ENCODE results near the gene UCHL5. TPM values are rescaled to one million over a fixed set of nuclear protein-coding genes. Genes with fewer than 3 reads are reported as not detected.

The UCHL5 gene
- total RNA-seq, 1 donor from 2014 or later: 24.9 TPM

DNA sequence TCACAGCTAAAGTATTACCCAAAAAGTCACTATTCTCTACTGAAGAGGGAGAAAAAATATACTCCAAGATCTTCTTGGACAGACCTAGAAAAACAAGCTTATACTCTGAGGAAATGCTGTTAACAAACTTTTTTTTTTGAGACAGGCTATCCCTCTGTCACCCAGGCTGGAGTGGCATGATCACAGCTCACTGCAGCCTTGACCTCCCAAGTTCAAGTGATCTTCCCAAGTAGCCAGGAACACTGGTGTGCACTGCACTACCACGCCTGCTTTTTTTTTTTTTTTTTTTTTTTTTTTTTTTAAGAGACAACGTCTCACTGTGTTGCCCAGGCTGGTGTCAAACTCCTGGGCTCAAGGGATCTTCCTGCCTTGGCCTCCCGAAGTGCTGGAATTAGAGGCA, 28.7 kb upstream of the UCHL5 start:
- Mint-ChIP-seq H3K27me3 (ENCODE audit: unreplicated experiment) (no peaks in the 10 kb centered on the region), H3K36me3 (ENCODE audit: low read depth, unreplicated experiment) (peaks cover 14% of the 10 kb centered on the region), H3K9me3 (ENCODE audit: unreplicated experiment) (no peaks in the 10 kb centered on the region), H3K27ac (ENCODE audit: unreplicated experiment) (no peak overlapping the region), H3K4me3 (ENCODE audit: unreplicated experiment) (no peak overlapping the region), H3K4me1 (ENCODE audit: unreplicated experiment) (no peaks in the 10 kb centered on the region)
- TF ChIP-seq, protein P1, sequence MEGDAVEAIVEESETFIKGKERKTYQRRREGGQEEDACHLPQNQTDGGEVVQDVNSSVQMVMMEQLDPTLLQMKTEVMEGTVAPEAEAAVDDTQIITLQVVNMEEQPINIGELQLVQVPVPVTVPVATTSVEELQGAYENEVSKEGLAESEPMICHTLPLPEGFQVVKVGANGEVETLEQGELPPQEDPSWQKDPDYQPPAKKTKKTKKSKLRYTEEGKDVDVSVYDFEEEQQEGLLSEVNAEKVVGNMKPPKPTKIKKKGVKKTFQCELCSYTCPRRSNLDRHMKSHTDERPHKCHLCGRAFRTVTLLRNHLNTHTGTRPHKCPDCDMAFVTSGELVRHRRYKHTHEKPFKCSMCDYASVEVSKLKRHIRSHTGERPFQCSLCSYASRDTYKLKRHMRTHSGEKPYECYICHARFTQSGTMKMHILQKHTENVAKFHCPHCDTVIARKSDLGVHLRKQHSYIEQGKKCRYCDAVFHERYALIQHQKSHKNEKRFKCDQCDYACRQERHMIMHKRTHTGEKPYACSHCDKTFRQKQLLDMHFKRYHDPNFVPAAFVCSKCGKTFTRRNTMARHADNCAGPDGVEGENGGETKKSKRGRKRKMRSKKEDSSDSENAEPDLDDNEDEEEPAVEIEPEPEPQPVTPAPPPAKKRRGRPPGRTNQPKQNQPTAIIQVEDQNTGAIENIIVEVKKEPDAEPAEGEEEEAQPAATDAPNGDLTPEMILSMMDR (IDR thresholded peaks at IDR 0.05; ENCODE audit: unreplicated experiment): no peak
- DNase-seq (ENCODE audit: low spot score): no peak

GRCh38 chr1:193086342-193086741, 27.2 kb upstream of the UCHL5 start:
- DNase-seq (ENCODE audit: low spot score): no peak
- Mint-ChIP-seq H3K4me3 (ENCODE audit: unreplicated experiment) (no peak overlapping the region), H3K27me3 (ENCODE audit: unreplicated experiment) (no peaks in the 10 kb centered on the region), H3K9me3 (ENCODE audit: unreplicated experiment) (no peaks in the 10 kb centered on the region), H3K27ac (ENCODE audit: unreplicated experiment) (no peak overlapping the region), H3K4me1 (ENCODE audit: unreplicated experiment) (no peaks in the 10 kb centered on the region), H3K36me3 (ENCODE audit: low read depth, unreplicated experiment) (peaks cover 23% of the 10 kb centered on the region)
- TF ChIP-seq, protein P1 (IDR thresholded peaks at IDR 0.05; ENCODE audit: unreplicated experiment): no peak

DNA sequence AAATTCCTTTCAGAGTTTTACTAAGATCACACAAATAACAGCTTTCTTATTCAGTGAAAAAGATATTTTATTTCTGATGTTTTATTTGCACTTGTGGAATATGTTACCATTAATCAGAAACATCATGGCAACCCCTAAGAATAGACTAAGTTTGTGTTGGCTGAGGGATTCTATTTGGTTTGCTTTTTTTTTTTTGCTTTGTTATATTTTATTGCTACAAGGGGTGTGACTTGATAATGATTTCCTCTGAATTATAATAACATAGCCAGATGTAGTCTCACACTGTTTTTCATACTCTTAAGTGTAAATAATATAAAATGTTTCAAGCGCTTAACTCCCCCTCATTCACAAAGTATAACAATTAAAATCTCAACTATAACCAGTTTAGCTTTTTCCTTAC, 26.1 kb upstream of the UCHL5 start:
- DNase-seq (ENCODE audit: low spot score): no peak
- Mint-ChIP-seq H3K4me1 (ENCODE audit: unreplicated experiment) (no peaks in the 10 kb centered on the region), H3K27ac (ENCODE audit: unreplicated experiment) (no peak overlapping the region), H3K36me3 (ENCODE audit: low read depth, unreplicated experiment) (peaks cover 24% of the 10 kb centered on the region), H3K4me3 (ENCODE audit: unreplicated experiment) (no peak overlapping the region), H3K27me3 (ENCODE audit: unreplicated experiment) (no peaks in the 10 kb centered on the region), H3K9me3 (ENCODE audit: unreplicated experiment) (no peaks in the 10 kb centered on the region)
- TF ChIP-seq, protein P1 (IDR thresholded peaks at IDR 0.05; ENCODE audit: unreplicated experiment): no peak

GRCh38 chr1:193083365-193084088, 24.4 kb upstream of the UCHL5 start:
- Mint-ChIP-seq H3K9me3 (ENCODE audit: unreplicated experiment) (no peaks in the 10 kb centered on the region), H3K36me3 (ENCODE audit: low read depth, unreplicated experiment) (peaks cover 37% of the 10 kb centered on the region), H3K4me3 (ENCODE audit: unreplicated experiment) (no peak overlapping the region), H3K4me1 (ENCODE audit: unreplicated experiment) (no peaks in the 10 kb centered on the region), H3K27ac (ENCODE audit: unreplicated experiment) (no peak overlapping the region), H3K27me3 (ENCODE audit: unreplicated experiment) (no peaks in the 10 kb centered on the region)
- TF ChIP-seq, protein P1 (IDR thresholded peaks at IDR 0.05; ENCODE audit: unreplicated experiment): no peak
- no peak for DNase-seq (ENCODE audit: low spot score)

- Mint-ChIP-seq H3K36me3 (ENCODE audit: low read depth, unreplicated experiment) (peaks cover 49% of the 10 kb centered on the region), H3K27ac (ENCODE audit: unreplicated experiment) (no peak overlapping the region), H3K4me3 (ENCODE audit: unreplicated experiment) (peak overlapping the region; percentile 65), H3K9me3 (ENCODE audit: unreplicated experiment) (no peaks in the 10 kb centered on the region), H3K4me1 (ENCODE audit: unreplicated experiment) (peaks cover 3% of the 10 kb centered on the region), H3K27me3 (ENCODE audit: unreplicated experiment) (no peaks in the 10 kb centered on the region)
- TF ChIP-seq, protein P1 (IDR thresholded peaks at IDR 0.05; ENCODE audit: unreplicated experiment): no peak
- DNase-seq (ENCODE audit: low spot score): no peak
Measured at GRCh38 chr1:193079187-193079586, 20.0 kb upstream of the UCHL5 start.
